ENCODE data around the gene NMRAL1. TPM values are rescaled to one million over a fixed set of nuclear protein-coding genes. Genes with fewer than 3 reads are reported as not detected.

NMRAL1 gene
- total RNA-seq, 1 donor from 2014 or later: 48.7 TPM

DNA sequence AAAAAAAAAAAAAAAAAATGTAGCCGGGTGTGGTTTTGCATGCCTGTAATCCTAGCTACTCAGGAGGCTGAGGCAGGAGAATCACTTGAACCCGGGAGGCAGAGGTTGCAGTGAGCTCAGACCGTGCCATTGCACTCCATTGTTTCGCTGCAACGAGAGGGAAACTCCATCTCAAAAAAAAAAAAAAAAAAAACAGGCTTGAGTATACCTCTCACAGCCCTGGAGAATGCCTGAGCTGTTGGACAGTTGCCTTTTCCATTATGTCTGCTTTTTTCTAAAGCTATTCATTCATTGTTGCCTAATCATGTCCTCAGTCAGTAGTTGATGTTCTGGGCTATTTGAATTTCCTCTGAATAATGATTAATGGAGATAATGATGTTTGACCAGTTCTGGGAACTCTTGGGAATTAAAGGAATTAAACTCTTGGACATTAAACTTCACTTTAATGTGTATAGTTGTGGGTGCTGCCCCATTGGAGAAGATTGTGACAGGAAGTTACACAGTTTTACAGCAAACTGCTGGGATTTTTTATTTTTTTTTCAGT, 13.6 kb upstream of the NMRAL1 start:
- Mint-ChIP-seq H3K4me3 (ENCODE audit: low read depth) (no peak overlapping the region), H3K27ac (peak overlapping the region; percentile 87)
- no peak for DNase-seq (ENCODE audit: low spot score, unreplicated experiment)

DNA sequence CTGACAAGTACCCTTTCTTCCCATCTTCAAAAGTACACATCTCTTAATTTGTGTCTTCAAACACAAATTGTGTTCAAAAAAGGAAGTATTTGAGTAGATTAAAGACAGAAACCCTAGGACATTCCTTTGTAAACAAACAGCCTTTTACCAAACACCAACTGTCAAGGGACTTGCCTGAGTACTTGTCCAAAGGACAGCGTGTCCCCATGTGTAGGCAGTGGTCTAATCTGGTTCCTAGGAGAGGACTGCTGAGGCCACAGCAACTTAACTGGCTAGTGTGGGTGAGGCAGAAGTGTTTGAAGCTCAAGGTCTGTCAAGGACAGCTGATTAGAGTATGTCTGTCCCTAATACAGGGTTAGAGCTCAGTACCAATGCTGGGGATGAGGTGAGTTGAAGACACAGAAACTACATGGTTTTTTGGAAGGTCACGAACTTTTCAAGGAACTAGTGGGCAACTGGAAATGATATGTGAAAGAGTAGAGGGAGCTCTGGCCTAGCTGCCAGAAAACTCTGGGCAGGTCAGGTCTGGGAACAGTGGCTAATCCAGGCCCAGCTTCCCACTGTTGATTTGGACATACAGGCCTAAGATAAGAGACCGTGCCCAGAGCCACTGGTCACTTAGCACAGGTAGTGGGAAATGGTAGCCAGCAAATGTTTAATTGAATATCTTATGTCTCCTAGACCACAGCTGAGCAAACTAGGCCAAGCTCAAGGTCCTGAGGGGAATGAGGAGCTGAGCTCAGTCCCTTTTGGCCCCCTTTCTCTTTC, 11.9 kb upstream of the NMRAL1 start:
- H3K27me3 Mint-ChIP-seq: no peaks in the 10 kb centered on the region
- H3K27ac Mint-ChIP-seq: peak overlapping the region; percentile 69
- no peak overlapping the region for H3K4me3 Mint-ChIP-seq (ENCODE audit: low read depth)
- no peak for DNase-seq (ENCODE audit: low spot score, unreplicated experiment)
- H3K9me3 Mint-ChIP-seq (ENCODE audit: low read depth): no peaks in the 10 kb centered on the region
- H3K4me1 Mint-ChIP-seq (ENCODE audit: low read depth): peaks cover 16% of the 10 kb centered on the region
- TF ChIP-seq, protein P1, sequence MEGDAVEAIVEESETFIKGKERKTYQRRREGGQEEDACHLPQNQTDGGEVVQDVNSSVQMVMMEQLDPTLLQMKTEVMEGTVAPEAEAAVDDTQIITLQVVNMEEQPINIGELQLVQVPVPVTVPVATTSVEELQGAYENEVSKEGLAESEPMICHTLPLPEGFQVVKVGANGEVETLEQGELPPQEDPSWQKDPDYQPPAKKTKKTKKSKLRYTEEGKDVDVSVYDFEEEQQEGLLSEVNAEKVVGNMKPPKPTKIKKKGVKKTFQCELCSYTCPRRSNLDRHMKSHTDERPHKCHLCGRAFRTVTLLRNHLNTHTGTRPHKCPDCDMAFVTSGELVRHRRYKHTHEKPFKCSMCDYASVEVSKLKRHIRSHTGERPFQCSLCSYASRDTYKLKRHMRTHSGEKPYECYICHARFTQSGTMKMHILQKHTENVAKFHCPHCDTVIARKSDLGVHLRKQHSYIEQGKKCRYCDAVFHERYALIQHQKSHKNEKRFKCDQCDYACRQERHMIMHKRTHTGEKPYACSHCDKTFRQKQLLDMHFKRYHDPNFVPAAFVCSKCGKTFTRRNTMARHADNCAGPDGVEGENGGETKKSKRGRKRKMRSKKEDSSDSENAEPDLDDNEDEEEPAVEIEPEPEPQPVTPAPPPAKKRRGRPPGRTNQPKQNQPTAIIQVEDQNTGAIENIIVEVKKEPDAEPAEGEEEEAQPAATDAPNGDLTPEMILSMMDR (IDR thresholded peaks at IDR 0.05; ENCODE audit: unreplicated experiment): no peak
- peaks cover 5% of the 10 kb centered on the region for H3K36me3 Mint-ChIP-seq (ENCODE audit: insufficient read depth)

More for the DNA sequence above, 13.6 kb upstream of the NMRAL1 start:
- no peaks in the 10 kb centered on the region for H3K27me3 Mint-ChIP-seq
- peaks cover 5% of the 10 kb centered on the region for H3K36me3 Mint-ChIP-seq (ENCODE audit: insufficient read depth)
- H3K9me3 Mint-ChIP-seq (ENCODE audit: low read depth): no peaks in the 10 kb centered on the region
- TF ChIP-seq, protein P1 (IDR thresholded peaks at IDR 0.05; ENCODE audit: unreplicated experiment): no peak
- H3K4me1 Mint-ChIP-seq (ENCODE audit: low read depth): peaks cover 16% of the 10 kb centered on the region

DNA sequence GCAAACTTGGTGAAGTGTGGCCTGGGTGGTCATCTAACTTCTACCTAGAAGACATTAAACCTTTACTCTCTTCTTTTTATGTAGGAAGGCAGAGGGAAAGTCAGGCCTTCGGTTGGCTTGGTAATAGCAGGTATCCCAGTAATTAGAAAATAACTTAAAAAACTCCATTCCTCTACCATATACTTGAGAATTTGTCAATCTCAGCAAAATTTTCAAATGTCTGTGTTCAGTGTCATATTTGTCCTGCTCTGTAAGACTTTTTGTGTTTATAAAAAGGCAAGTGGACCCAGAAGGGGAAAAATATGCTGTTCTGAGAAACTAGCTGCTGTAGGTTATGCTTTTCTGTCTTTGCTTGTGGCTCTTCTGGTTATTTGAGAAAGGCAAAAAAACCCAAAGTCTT, 7.5 kb upstream of the NMRAL1 start:
- Mint-ChIP-seq H3K36me3 (ENCODE audit: insufficient read depth) (peaks cover 6% of the 10 kb centered on the region), H3K9me3 (ENCODE audit: low read depth) (no peaks in the 10 kb centered on the region), H3K27ac (no peak overlapping the region), H3K4me3 (ENCODE audit: low read depth) (no peak overlapping the region), H3K27me3 (no peaks in the 10 kb centered on the region), H3K4me1 (ENCODE audit: low read depth) (peaks cover 9% of the 10 kb centered on the region)
- no peak for DNase-seq (ENCODE audit: low spot score, unreplicated experiment)
- TF ChIP-seq, protein P1 (IDR thresholded peaks at IDR 0.05; ENCODE audit: unreplicated experiment): no peak

DNA sequence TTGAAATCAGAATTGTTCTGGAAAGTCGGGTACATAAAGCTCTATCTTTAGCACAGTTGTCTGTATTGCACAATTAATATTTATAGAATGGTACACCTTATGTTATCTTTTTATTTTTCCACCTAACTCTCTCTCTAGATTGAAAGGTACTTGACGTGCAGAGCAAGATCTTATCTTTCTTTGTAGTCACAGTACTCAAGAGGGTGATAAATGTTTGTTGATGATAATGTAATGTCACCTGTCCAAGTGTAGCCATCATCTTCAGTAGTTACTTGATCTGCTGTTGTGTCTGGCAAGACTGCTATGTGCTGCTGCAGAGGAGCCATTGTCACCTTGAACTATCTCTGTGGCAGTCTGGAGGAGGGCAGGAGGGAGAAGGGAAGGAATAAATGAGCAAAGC, 7.1 kb upstream of the NMRAL1 start:
- DNase-seq (ENCODE audit: low spot score, unreplicated experiment): no peak
- TF ChIP-seq, protein P1 (IDR thresholded peaks at IDR 0.05; ENCODE audit: unreplicated experiment): no peak
- no peaks in the 10 kb centered on the region for H3K27me3 Mint-ChIP-seq
- no peak overlapping the region for H3K27ac Mint-ChIP-seq
- peaks cover 6% of the 10 kb centered on the region for H3K36me3 Mint-ChIP-seq (ENCODE audit: insufficient read depth)
- H3K4me3 Mint-ChIP-seq (ENCODE audit: low read depth): no peak overlapping the region
- no peaks in the 10 kb centered on the region for H3K9me3 Mint-ChIP-seq (ENCODE audit: low read depth)
- peaks cover 9% of the 10 kb centered on the region for H3K4me1 Mint-ChIP-seq (ENCODE audit: low read depth)

DNA sequence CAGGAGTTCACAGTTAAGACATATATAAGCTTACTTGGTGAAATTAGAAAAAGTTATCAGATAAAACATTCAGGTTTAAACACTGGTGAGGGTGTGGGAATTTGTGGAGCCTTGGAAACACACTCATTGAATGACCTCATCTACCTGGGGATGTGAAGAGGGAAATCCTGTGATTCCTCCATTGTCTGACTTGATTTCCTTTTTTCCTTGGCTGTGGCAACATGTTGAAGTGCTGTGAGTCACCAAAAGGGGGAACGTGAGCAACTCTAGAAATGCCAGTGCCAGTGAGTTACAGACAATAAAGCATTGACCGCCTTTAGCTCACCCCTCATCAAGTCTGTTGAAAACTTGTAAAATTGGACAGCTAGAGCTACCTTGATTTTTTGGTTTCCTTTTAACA, 3.5 kb upstream of the NMRAL1 start:
- Mint-ChIP-seq H3K27ac (no peak overlapping the region), H3K9me3 (ENCODE audit: low read depth) (peaks cover 2% of the 10 kb centered on the region), H3K36me3 (ENCODE audit: insufficient read depth) (peaks cover 8% of the 10 kb centered on the region), H3K4me3 (ENCODE audit: low read depth) (peak overlapping the region; percentile 77), H3K27me3 (no peaks in the 10 kb centered on the region), H3K4me1 (ENCODE audit: low read depth) (peaks cover 10% of the 10 kb centered on the region)
- TF ChIP-seq, protein P1 (IDR thresholded peaks at IDR 0.05; ENCODE audit: unreplicated experiment): peak; percentile 32
- DNase-seq (ENCODE audit: low spot score, unreplicated experiment): no peak
